Endothelial cell of umbilical vein (primary cell): Measurements from ENCODE around the gene SCP2. TPM values are rescaled to one million over a fixed set of nuclear protein-coding genes. Genes with fewer than 3 reads are reported as not detected.
A peak's percentile ranks its signal among the peaks of the same experiment; 100 is the strongest.

Experiments used
- BruUV-seq: library from RNA; stranded (reverse); fragments of 400-500 nt; replicated peaks from 2 replicates; lab custom pipeline; 2021; lab: Mats Ljungman, UMichigan
- CTCF ChIA-PET: fragments of 300-600, 350-600 bp; sonication (Branson Sonifier 250); formaldehyde crosslinking; loops from one replicate; lab custom pipeline; 2021; ENCODE audit warnings: antibody characterized with exemption, inconsistent platforms; lab: Charles Lee
- POLR2A ChIA-PET: fragments of 300-600, 350-600 bp; sonication (Branson Sonifier 250); formaldehyde crosslinking; loops from one replicate; lab custom pipeline; 2021; ENCODE audit warnings: antibody characterized with exemption, inconsistent platforms; lab: Charles Lee
- DNase-seq: peaks from one replicate; pipeline ENCODE4 v3.0.0-alpha.2; 2011; ENCODE audit warnings: low read depth, low spot score
- FAIRE-seq: peaks from 2 replicates; lab custom pipeline; 2011; peaks lifted over from hg19 to GRCh38; lab: Jason Lieb, UNC
- H2AFZ ChIP-seq: 2 replicates; pipeline ENCODE4 v1.6.0; 2012; ENCODE audit warnings: low read depth, low read length, control low read depth, inconsistent platforms
- H3K27ac ChIP-seq: 2 replicates; pipeline ENCODE4 v1.5.1; 2011; ENCODE audit warnings: low read depth, mild to moderate bottlenecking, control low read depth, low read length, moderate library complexity; ENCODE audit not compliant: insufficient read depth
- H3K27me3 ChIP-seq, 2 experiments: 2 replicates each; pipeline versions ENCODE4 v1.6.0 to v1.6.1; 2011; ENCODE audit warnings: low read length in 2 of 2, mixed read lengths in 1 of 2; ENCODE audit not compliant: control insufficient read depth in 2 of 2, insufficient read depth in 2 of 2
- H3K36me3 ChIP-seq, 2 experiments: 2 replicates in 1 of 2; 3 replicates in 1 of 2; pipeline ENCODE4 v1.5.1; 2011; ENCODE audit warnings: low read length in 2 of 2, mild to moderate bottlenecking in 1 of 2, moderate library complexity in 1 of 2; ENCODE audit not compliant: control insufficient read depth in 2 of 2, insufficient read depth in 2 of 2; ENCODE audit errors: extremely low read depth in 1 of 2
- H3K4me1 ChIP-seq: 3 replicates; pipeline ENCODE4 v1.5.1; 2011; ENCODE audit warnings: mild to moderate bottlenecking, low read length; ENCODE audit not compliant: control insufficient read depth, insufficient read depth; ENCODE audit errors: extremely low read depth
- H3K4me2 ChIP-seq: 2 replicates; pipeline ENCODE4 v1.6.1; 2011; ENCODE audit warnings: low read length, control low read depth, mixed read lengths; ENCODE audit not compliant: insufficient read depth
- H3K4me3 ChIP-seq, 3 experiments: fragments of 200-600 bp in 1 of 3; sonication (generic), shearing (Covaris generic) in 1 of 3; replicated peaks in 1 of 3; 2 replicates each; pipeline ENCODE4 v1.5.1; 2011 to 2016; ENCODE audit warnings: control low read depth in 3 of 3, low read length in 3 of 3, mild to moderate bottlenecking in 2 of 3, inconsistent platforms in 1 of 3, low read depth in 1 of 3, moderate library complexity in 1 of 3; ENCODE audit not compliant: insufficient read depth in 1 of 3
- H3K79me2 ChIP-seq: 2 replicates; pipeline ENCODE4 v1.6.0; 2012; ENCODE audit warnings: low read length, inconsistent platforms; ENCODE audit not compliant: control insufficient read depth, insufficient read depth
- H3K9ac ChIP-seq: replicated peaks from 2 replicates; pipeline ENCODE3; 2011; ENCODE audit warnings: low read length, control low read depth; ENCODE audit not compliant: insufficient read depth; ENCODE audit errors: extremely low read depth
- H3K9me1 ChIP-seq: replicated peaks from 3 replicates; pipeline ENCODE4 v1.6.0; 2011; ENCODE audit warnings: mild to moderate bottlenecking, low read length; ENCODE audit not compliant: control insufficient read depth, insufficient read depth; ENCODE audit errors: extremely low read depth
- H3K9me3 ChIP-seq: replicated peaks from 2 replicates; pipeline ENCODE4 v1.5.1; 2012; ENCODE audit warnings: low read length, inconsistent platforms; ENCODE audit not compliant: control insufficient read depth, insufficient read depth
- H4K20me1 ChIP-seq: replicated peaks from 2 replicates; pipeline ENCODE3; 2011; ENCODE audit warnings: mild to moderate bottlenecking, low read length; ENCODE audit not compliant: control insufficient read depth, insufficient read depth; ENCODE audit errors: extremely low read depth
- FOS ChIP-seq: IDR thresholded peaks from 2 replicates; pipeline ENCODE4 v1.6.1; 2011; ENCODE audit warnings: mild to moderate bottlenecking, low read length, moderate library complexity, borderline replicate concordance; ENCODE audit not compliant: insufficient read depth
- JUN ChIP-seq: IDR thresholded peaks from 2 replicates; pipeline ENCODE4 v1.6.1; 2011; ENCODE audit warnings: borderline replicate concordance, low read depth; ENCODE audit not compliant: insufficient read length, insufficient read depth
- MAX ChIP-seq: IDR thresholded peaks from 2 replicates; pipeline ENCODE4 v1.6.1; 2011; ENCODE audit not compliant: insufficient read depth, insufficient read length
- MYC ChIP-seq: IDR thresholded peaks from one replicate; pipeline ENCODE4 v1.6.1; 2011; ENCODE audit warnings: mild to moderate bottlenecking, low read depth, low read length
- POLR2A ChIP-seq: IDR thresholded peaks from 2 replicates; pipeline ENCODE4 v1.6.1; 2012; ENCODE audit warnings: low read depth, mild to moderate bottlenecking, control low read depth, low read length
- POLR2AphosphoS5 ChIP-seq: IDR thresholded peaks from 2 replicates; pipeline ENCODE4 v1.6.1; 2012; ENCODE audit warnings: low read depth, mild to moderate bottlenecking, control low read depth, low read length, moderate library complexity; ENCODE audit not compliant: insufficient read depth
- dilution Hi-C: fragments of 300-500 bp; cut with MboI; formaldehyde crosslinking; loops from one replicate; pipeline ENCODE4 v1.15.0; 2019; ENCODE audit warnings: low sequenced_read_pairs; ENCODE audit not compliant: extremely low pct_ligation_motif_present
- intact Hi-C: fragments of 100-400 bp; cut with micrococcal nuclease; formaldehyde crosslinking; loops from one replicate; pipeline ENCODE4 v1.10.0; 2022
- polyA plus RNA-seq, 4 experiments: library from polyadenylated mRNA; depleted of rRNA in 3 of 4; stranded (reverse) in 3 of 4; unstranded in 1 of 4; fragments of >200 nt; gene quantifications; 2 replicates each; pipeline versions ENCODE4 v1.2.1 to v1.2.3, GENCODE V29; 2011 to 2012; ENCODE audit warnings: missing spikeins in 1 of 4
- total RNA-seq: library from RNA; stranded (reverse); gene quantifications from 2 replicates; pipeline ENCODE4 v1.2.3, GENCODE V29; 2021

The SCP2 gene
- total and polyA plus RNA-seq, 2 donors (not counting 3 experiments of a cell fraction or from before 2014, with no cell fraction given), result 42.4 to 92.7 TPM

- BruUV-seq, result no TSS peak
- Histone ChIP-seq H2AFZ (peak overlapping the region; percentile 15), H3K4me1 (peaks cover 46% of the 10 kb centered on the region), H4K20me1 (no peaks in the 10 kb centered on the region), H3K27ac (peak overlapping the region; percentile 95), H3K9me1 (no peaks in the 10 kb centered on the region), H3K9me3 (no peaks in the 10 kb centered on the region), H3K4me2 (peak overlapping the region; percentile 80), H3K36me3 (no peaks in the 10 kb centered on the region), H3K9ac (peak overlapping the region; percentile 40), H3K4me3 (no peak overlapping the region), H3K79me2 (no peaks in the 10 kb centered on the region), H3K27me3 (no peaks in the 10 kb centered on the region)
- DNase-seq, result peak; percentile 87
- intact Hi-C loops (loop anchor here (2.0 to 5.0 kb wide), 3 partner anchors 129 to 347 kb away; partner anchors contain the start of genes ECHDC2 and ZYG11A), dilution Hi-C loops (no loop called here)
- ChIA-PET POLR2A (no interaction called here), CTCF (interaction anchor here (0.6 to 3.7 kb wide), 7 partner anchors 10 to 133 kb away, joined by 3 to 26 read pairs (median 4); partner anchors contain the start of gene PODN)
- peak; percentile 90 for FAIRE-seq
- no peak for TF ChIP-seq POLR2A
- TF ChIP-seq JUN, result peak; percentile 64
- peak; percentile 68 for TF ChIP-seq FOS
Measured at GRCh38 chr1:53049574-53049967, 122.5 kb downstream of the SCP2 start.

- ChIA-PET POLR2A (no interaction called here), CTCF (interaction anchor here (3.7 kb wide), 1 partner anchor 9 kb away, joined by 26 read pairs; no protein-coding TSS in a partner anchor)
- no TSS peak for BruUV-seq
- peak; percentile 37 for FAIRE-seq
- Histone ChIP-seq H4K20me1 (no peaks in the 10 kb centered on the region), H2AFZ (peak overlapping the region; percentile 15), H3K27me3 (no peaks in the 10 kb centered on the region), H3K79me2 (no peaks in the 10 kb centered on the region), H3K36me3 (no peaks in the 10 kb centered on the region), H3K9me3 (no peaks in the 10 kb centered on the region), H3K4me1 (peaks cover 46% of the 10 kb centered on the region), H3K4me3 (no peak overlapping the region), H3K27ac (peak overlapping the region; percentile 95), H3K9me1 (no peaks in the 10 kb centered on the region), H3K9ac (peak overlapping the region; percentile 40), H3K4me2 (peak overlapping the region; percentile 80)
- TF ChIP-seq POLR2AphosphoS5 (no peak), MYC (no peak), JUN (no peak), MAX (no peak), FOS (no peak)
- dilution Hi-C loops, result no loop called here
- intact Hi-C loops, result no loop called here
- no peak for DNase-seq
Measured at GRCh38 chr1:53050310-53050709, 123.2 kb downstream of the SCP2 start.
